AG04450 (cell line): ENCODE results near the gene LRCH1. TPM values are rescaled to one million over a fixed set of nuclear protein-coding genes. Genes with fewer than 3 reads are reported as not detected.

ENCODE experiments used
- CTCF ChIA-PET: fragments of 300-600, 350-600 bp; formaldehyde crosslinking; extraction: SDS; loops from one replicate; lab custom pipeline; 2022; ENCODE audit warnings: antibody characterized with exemption, inconsistent platforms; lab: Charles Lee
- POLR2A ChIA-PET: fragments of 350-600 bp; formaldehyde crosslinking; extraction: SDS; loops from one replicate; lab custom pipeline; 2021; ENCODE audit warnings: antibody characterized with exemption, inconsistent platforms; lab: Yijun Ruan, JAX
- DNase-seq: peaks from one replicate; pipeline ENCODE4 v3.0.0-alpha.2; 2011; ENCODE audit warnings: low read depth, low spot score
- H3K27ac ChIP-seq: one replicate; pipeline ENCODE4 v1.5.1; 2012; ENCODE audit warnings: low read depth, low read length, control low read depth
- H3K27me3 ChIP-seq: one replicate; pipeline ENCODE4 v1.6.0; 2012; ENCODE audit warnings: low read length; ENCODE audit not compliant: control insufficient read depth, insufficient read depth
- H3K4me3 ChIP-seq: 2 replicates; pipeline ENCODE4 v1.5.1; 2011; ENCODE audit warnings: mild to moderate bottlenecking, low read depth, low read length, control low read depth
- H3K9me3 ChIP-seq: 2 replicates; pipeline ENCODE4 v1.5.1; 2012; ENCODE audit warnings: low read length; ENCODE audit not compliant: control insufficient read depth, insufficient read depth
- polyA plus RNA-seq: library from polyadenylated mRNA; depleted of rRNA; stranded (reverse); fragments of >200 nt; gene quantifications from 2 replicates; pipeline ENCODE4 v1.2.3, GENCODE V29; 2011
- TF ChIP-seq, protein P1 (sequence below): IDR thresholded peaks from 2 replicates; pipeline ENCODE4 v1.5.1; 2011; ENCODE audit warnings: low read depth, low read length, control low read depth, inconsistent platforms

LRCH1 gene
- polyA plus RNA-seq, 1 experiment, result 17.4 TPM

GRCh38 chr13:46641274-46642081, 88.5 kb downstream of the LRCH1 start:
- CTCF ChIA-PET, result interaction anchor here (1.6 kb wide), 1 partner anchor 90 kb away, joined by 5 read pairs; no protein-coding TSS in a partner anchor
- no peaks in the 10 kb centered on the region for H3K27me3 ChIP-seq
- no peak overlapping the region for H3K27ac ChIP-seq
- no peaks in the 10 kb centered on the region for H3K9me3 ChIP-seq
- H3K4me3 ChIP-seq, result no peak overlapping the region
- no peak for DNase-seq
- TF ChIP-seq, protein P1, sequence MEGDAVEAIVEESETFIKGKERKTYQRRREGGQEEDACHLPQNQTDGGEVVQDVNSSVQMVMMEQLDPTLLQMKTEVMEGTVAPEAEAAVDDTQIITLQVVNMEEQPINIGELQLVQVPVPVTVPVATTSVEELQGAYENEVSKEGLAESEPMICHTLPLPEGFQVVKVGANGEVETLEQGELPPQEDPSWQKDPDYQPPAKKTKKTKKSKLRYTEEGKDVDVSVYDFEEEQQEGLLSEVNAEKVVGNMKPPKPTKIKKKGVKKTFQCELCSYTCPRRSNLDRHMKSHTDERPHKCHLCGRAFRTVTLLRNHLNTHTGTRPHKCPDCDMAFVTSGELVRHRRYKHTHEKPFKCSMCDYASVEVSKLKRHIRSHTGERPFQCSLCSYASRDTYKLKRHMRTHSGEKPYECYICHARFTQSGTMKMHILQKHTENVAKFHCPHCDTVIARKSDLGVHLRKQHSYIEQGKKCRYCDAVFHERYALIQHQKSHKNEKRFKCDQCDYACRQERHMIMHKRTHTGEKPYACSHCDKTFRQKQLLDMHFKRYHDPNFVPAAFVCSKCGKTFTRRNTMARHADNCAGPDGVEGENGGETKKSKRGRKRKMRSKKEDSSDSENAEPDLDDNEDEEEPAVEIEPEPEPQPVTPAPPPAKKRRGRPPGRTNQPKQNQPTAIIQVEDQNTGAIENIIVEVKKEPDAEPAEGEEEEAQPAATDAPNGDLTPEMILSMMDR, result no peak
- POLR2A ChIA-PET, result no interaction called here

DNA sequence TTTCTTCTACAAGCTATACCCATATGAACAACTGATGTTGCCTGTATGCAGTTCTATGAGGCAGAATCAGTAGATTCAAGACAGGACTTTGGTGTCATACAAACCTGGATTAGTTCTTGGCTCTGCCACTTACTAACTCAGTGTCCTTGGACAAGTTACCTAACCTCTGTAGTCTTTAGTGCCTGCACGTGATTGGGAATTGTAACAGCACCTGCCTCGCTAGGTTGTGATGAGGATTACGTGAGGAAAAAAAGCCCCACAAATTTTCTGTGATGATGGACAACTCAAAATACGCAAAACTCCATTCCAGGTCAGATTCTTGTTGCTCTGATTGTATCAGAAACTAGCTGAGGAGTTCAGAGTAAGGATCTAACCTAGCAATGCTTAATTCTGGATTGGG, 89.3 kb downstream of the LRCH1 start:
- POLR2A ChIA-PET, result no interaction called here
- CTCF ChIA-PET, result interaction anchor here (1.6 kb wide), 1 partner anchor 91 kb away, joined by 5 read pairs; no protein-coding TSS in a partner anchor

GRCh38 chr13:46643165-46643777, 90.3 kb downstream of the LRCH1 start:
- TF ChIP-seq, protein P1, result no peak
- no peak overlapping the region for H3K4me3 ChIP-seq
- no peaks in the 10 kb centered on the region for H3K9me3 ChIP-seq
- POLR2A ChIA-PET, result no interaction called here
- CTCF ChIA-PET, result interaction anchor here (0.8 to 1.1 kb wide), 2 partner anchors 8 to 25 kb away, joined by 3 to 11 read pairs; no protein-coding TSS in a partner anchor
- H3K27me3 ChIP-seq, result no peaks in the 10 kb centered on the region
- no peak for DNase-seq
- no peak overlapping the region for H3K27ac ChIP-seq

More for the DNA sequence above, 89.3 kb downstream of the LRCH1 start:
- Histone ChIP-seq H3K9me3 (no peaks in the 10 kb centered on the region), H3K27me3 (no peaks in the 10 kb centered on the region), H3K27ac (no peak overlapping the region), H3K4me3 (no peak overlapping the region)
- TF ChIP-seq, protein P1, result no peak
- DNase-seq, result no peak

DNA sequence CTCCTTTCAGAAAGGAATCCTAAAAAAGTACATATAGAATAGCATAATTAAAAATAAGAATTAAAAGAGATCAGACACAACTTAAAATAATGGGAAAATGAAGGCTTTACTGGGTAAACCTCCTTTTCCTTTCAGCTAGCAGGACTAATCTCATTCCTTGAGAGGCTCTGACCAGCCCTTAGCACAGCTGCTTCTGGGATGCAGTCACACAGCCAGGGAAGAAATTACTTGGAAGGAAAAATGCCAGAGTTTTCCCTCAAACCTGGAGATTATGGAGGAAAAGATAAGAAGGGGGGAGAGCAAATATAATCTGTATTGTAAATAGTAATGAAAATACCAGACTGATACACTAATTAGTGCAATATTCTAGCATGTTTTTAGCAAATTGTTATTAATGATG, 91.8 kb downstream of the LRCH1 start:
- no peak for DNase-seq
- ChIA-PET POLR2A (no interaction called here), CTCF (interaction anchor here (0.5 kb wide), 1 partner anchor 63 kb away, joined by 9 read pairs; no protein-coding TSS in a partner anchor)
- no peak overlapping the region for H3K4me3 ChIP-seq
- no peaks in the 10 kb centered on the region for H3K9me3 ChIP-seq
- TF ChIP-seq, protein P1, result no peak
- no peak overlapping the region for H3K27ac ChIP-seq
- no peaks in the 10 kb centered on the region for H3K27me3 ChIP-seq
